HG03025 (cell line): ENCODE results near the gene DNMT3B.

Experiments
- ATAC-seq: cut with Tn5 transposase; IDR thresholded peaks from one replicate; pipeline ENCODE4 v1.9.1; 2021; ENCODE audit warnings: mild to moderate bottlenecking, moderate library complexity; ENCODE audit not compliant: unreplicated experiment, low FRiP score

Gene DNMT3B

GRCh38 chr20:32849577-32849976, 87.4 kb downstream of the DNMT3B start:
- ATAC-seq = no peak

- no peak for ATAC-seq
These were observed 93.2 kb downstream of the DNMT3B start for GRCh38 chr20:32855387-32855786.

- no peak for ATAC-seq
These were observed 96.0 kb downstream of the DNMT3B start for GRCh38 chr20:32858189-32858588.
